ENCODE data around the gene FYCO1. TPM values are rescaled to one million over a fixed set of nuclear protein-coding genes. Genes with fewer than 3 reads are reported as not detected.

FYCO1 gene
- total and polyA plus RNA-seq, 2 experiments from 2014 or later, result 8.1 to 27.5 TPM

DNA sequence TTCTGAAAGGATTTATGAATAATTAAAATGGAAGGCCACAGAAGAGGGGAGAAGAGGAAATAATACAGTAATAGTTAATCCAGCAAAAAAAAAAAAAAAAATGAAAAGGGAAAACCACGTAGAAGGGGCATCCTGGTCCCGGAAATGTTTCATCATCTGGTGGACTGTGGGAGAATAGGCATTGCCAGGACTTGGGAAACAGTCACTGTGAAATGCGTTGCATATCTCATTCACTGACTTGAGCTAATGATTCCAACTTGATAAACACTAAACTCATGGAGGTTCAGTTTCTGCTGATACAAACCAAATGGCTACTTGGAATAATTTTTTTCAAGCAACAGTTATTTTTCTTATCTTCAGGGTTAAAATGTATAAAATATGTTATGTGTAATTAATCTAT, 28.5 kb upstream of the FYCO1 start:
- H3K9me3 ChIP-seq (ENCODE audit: low read depth), result no peaks in the 10 kb centered on the region
- no peak overlapping the region for H3K27ac ChIP-seq
- TF ChIP-seq, protein P1, sequence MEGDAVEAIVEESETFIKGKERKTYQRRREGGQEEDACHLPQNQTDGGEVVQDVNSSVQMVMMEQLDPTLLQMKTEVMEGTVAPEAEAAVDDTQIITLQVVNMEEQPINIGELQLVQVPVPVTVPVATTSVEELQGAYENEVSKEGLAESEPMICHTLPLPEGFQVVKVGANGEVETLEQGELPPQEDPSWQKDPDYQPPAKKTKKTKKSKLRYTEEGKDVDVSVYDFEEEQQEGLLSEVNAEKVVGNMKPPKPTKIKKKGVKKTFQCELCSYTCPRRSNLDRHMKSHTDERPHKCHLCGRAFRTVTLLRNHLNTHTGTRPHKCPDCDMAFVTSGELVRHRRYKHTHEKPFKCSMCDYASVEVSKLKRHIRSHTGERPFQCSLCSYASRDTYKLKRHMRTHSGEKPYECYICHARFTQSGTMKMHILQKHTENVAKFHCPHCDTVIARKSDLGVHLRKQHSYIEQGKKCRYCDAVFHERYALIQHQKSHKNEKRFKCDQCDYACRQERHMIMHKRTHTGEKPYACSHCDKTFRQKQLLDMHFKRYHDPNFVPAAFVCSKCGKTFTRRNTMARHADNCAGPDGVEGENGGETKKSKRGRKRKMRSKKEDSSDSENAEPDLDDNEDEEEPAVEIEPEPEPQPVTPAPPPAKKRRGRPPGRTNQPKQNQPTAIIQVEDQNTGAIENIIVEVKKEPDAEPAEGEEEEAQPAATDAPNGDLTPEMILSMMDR (IDR thresholded peaks at IDR 0.05; ENCODE audit: low read depth, low read length), result no peak
- no peaks in the 10 kb centered on the region for H3K27me3 ChIP-seq
- H3K4me1 ChIP-seq (ENCODE audit: low read depth), result no peaks in the 10 kb centered on the region
- no peak overlapping the region for H3K4me3 ChIP-seq
- peak in 1 of 2 donors; percentile 82 for DNase-seq (ENCODE audit: low read depth in 1 of 2, low spot score in 1 of 2)
- no peaks in the 10 kb centered on the region for H3K36me3 ChIP-seq

DNA sequence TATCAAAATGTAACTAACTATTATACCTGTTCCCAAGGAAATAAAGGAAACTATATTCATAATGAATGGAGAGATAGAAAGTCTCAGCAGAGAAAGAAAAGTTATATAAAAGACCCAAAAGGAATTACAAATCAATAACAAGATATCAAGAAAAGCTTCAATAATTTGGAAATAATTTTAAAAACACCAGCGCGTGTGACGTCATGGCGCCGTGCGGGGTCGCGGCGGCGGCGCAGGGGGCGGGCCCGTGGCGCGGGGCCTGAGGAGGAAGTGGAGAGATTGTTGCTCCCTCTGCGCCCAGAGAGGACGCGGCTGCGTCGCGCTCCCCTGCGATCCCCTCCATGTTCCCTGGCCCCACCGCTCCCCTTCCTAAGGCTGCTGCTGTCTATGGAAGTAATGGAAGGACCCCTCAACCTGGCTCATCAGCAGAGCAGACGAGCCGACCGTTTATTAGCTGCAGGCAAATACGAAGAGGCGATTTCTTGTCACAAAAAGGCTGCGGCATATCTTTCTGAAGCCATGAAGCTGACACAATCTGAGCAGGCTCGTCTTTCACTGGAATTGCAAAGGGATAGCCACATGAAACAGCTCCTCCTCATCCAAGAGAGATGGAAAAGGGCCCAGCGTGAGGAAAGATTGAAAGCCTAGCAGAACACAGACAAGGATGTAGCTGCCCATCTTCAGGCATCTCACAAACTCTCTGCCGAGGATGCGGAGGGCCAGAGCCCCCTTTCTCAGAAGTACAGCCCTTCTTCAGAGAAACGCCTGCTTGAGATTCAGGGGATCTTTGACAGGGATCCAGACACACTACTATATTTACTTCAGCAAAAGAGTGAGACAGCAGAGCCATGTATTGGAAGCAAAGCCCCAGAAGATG, 27.5 kb upstream of the FYCO1 start:
- TF ChIP-seq, protein P1 (IDR thresholded peaks at IDR 0.05; ENCODE audit: low read depth, low read length), result no peak
- DNase-seq (ENCODE audit: low read depth in 1 of 2, low spot score in 1 of 2), result no peak
- H3K27me3 ChIP-seq, result no peaks in the 10 kb centered on the region
- H3K4me1 ChIP-seq (ENCODE audit: low read depth), result no peaks in the 10 kb centered on the region
- no peaks in the 10 kb centered on the region for H3K9me3 ChIP-seq (ENCODE audit: low read depth)
- H3K27ac ChIP-seq, result no peak overlapping the region
- no peak overlapping the region for H3K4me3 ChIP-seq
- H3K36me3 ChIP-seq, result no peaks in the 10 kb centered on the region

DNA sequence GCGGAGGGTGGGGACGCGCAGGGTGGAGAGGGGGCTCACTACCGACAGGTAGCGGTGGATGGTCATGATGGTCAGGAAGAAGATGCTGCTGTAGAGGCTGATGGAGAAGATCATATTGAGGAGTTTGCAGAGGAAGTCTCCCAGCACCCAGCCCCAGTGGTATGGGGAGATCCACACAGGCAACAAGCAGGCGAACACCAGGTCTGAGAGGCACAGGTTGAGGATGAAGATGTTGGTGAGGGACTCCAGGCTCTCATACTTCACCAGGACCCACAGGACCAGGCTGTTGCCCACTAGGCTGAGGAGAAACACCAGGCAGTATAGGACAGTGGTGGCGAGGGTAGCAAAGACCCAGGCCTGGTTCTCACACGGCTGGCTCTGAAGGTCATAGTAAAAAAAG, 25.9 kb upstream of the FYCO1 start:
- Histone ChIP-seq H3K4me1 (ENCODE audit: low read depth) (no peaks in the 10 kb centered on the region), H3K27ac (no peak overlapping the region), H3K4me3 (no peak overlapping the region), H3K27me3 (no peaks in the 10 kb centered on the region), H3K9me3 (ENCODE audit: low read depth) (no peaks in the 10 kb centered on the region), H3K36me3 (no peaks in the 10 kb centered on the region)
- no peak for DNase-seq (ENCODE audit: low read depth in 1 of 2, low spot score in 1 of 2)
- TF ChIP-seq, protein P1 (IDR thresholded peaks at IDR 0.05; ENCODE audit: low read depth, low read length), result no peak

DNA sequence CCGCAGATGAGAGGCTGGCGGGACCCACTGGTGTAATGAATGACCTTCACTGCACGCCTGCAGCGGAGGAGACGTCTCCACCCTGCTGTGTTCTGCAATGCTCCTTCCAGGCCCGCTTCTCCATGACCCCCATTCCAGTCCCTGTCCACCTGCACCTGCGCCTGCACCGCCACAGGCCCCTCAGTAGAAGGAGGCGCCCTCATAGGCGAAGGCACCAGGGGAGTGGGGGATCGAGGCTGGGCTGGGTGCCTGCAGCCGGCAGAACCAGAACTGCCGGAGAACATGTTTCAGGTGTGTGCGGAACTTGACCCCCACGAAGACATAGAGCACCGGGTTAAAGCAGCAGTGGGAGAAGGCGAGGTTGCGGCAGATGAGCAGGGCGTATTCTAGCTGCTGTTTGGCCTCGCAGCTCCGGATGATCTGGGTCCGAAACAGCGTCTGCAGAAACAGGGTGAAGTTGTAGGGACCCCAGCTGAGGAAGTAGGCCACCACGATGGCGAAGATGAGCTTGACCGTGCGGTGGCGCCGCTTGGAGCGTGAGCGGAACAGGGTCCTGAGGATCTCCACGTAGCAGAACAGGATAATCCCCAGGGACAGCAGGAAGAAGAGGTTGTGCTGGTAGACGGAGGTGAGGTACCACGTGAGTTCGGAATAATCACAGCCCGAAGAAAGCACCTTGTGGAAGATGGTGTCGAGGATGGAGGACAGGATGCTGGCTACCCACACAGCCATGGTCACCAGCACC, 25.3 kb upstream of the FYCO1 start:
- Histone ChIP-seq H3K4me1 (ENCODE audit: low read depth) (no peaks in the 10 kb centered on the region), H3K36me3 (no peaks in the 10 kb centered on the region), H3K9me3 (ENCODE audit: low read depth) (no peaks in the 10 kb centered on the region), H3K4me3 (no peak overlapping the region), H3K27me3 (no peaks in the 10 kb centered on the region), H3K27ac (no peak overlapping the region)
- TF ChIP-seq, protein P1 (IDR thresholded peaks at IDR 0.05; ENCODE audit: low read depth, low read length), result no peak
- DNase-seq (ENCODE audit: low read depth in 1 of 2, low spot score in 1 of 2), result no peak

DNA sequence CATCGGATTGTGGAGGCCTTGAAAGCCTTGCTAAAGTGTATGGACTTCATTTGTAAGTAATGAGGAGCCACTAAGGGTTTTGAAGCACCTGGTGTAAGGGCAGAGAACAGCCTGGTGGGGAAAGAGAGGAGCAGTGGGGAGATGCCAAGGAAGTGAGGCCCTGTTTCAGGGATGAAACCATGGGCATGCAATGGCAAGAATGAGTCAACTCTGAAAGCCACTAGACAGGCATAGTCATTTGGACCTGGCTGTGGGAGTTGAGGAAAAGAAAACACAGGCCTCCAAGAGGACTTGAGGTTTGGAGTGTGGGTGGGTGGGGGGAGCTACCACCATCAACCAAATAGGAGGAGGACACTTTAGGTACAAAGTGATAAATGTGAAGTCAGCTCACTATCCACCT, 24.1 kb upstream of the FYCO1 start:
- no peaks in the 10 kb centered on the region for H3K36me3 ChIP-seq
- DNase-seq (ENCODE audit: low read depth in 1 of 2, low spot score in 1 of 2), result no peak
- no peak overlapping the region for H3K4me3 ChIP-seq
- H3K4me1 ChIP-seq (ENCODE audit: low read depth), result no peaks in the 10 kb centered on the region
- H3K27me3 ChIP-seq, result no peaks in the 10 kb centered on the region
- TF ChIP-seq, protein P1 (IDR thresholded peaks at IDR 0.05; ENCODE audit: low read depth, low read length), result no peak
- no peaks in the 10 kb centered on the region for H3K9me3 ChIP-seq (ENCODE audit: low read depth)
- no peak overlapping the region for H3K27ac ChIP-seq

Measured in cardiac muscle cell (in vitro differentiated cells and primary cell).